ENCODE measurements around the gene NPEPPS. TPM values are rescaled to one million over a fixed set of nuclear protein-coding genes. Genes with fewer than 3 reads are reported as not detected.

Gene NPEPPS
- total RNA-seq, 1 experiment from 2014 or later = 137 TPM

GRCh38 chr17:47669081-47669480 is 138.2 kb downstream of the NPEPPS start:
- TF ChIP-seq SIN3A (IDR thresholded peaks at IDR 0.05; ENCODE audit: borderline replicate concordance, insufficient read depth, low read depth, low read length) (no peak), TCF7L2 (IDR thresholded peaks at IDR 0.05; ENCODE audit: low read depth, low read length) (no peak), CTCF (IDR thresholded peaks at IDR 0.05) (no peak), POLR2AphosphoS5 (IDR thresholded peaks at IDR 0.05; ENCODE audit: low read depth, low read length) (no peak; the same call in 1 of the 2 replicates)
- TF ChIP-seq, protein P1, sequence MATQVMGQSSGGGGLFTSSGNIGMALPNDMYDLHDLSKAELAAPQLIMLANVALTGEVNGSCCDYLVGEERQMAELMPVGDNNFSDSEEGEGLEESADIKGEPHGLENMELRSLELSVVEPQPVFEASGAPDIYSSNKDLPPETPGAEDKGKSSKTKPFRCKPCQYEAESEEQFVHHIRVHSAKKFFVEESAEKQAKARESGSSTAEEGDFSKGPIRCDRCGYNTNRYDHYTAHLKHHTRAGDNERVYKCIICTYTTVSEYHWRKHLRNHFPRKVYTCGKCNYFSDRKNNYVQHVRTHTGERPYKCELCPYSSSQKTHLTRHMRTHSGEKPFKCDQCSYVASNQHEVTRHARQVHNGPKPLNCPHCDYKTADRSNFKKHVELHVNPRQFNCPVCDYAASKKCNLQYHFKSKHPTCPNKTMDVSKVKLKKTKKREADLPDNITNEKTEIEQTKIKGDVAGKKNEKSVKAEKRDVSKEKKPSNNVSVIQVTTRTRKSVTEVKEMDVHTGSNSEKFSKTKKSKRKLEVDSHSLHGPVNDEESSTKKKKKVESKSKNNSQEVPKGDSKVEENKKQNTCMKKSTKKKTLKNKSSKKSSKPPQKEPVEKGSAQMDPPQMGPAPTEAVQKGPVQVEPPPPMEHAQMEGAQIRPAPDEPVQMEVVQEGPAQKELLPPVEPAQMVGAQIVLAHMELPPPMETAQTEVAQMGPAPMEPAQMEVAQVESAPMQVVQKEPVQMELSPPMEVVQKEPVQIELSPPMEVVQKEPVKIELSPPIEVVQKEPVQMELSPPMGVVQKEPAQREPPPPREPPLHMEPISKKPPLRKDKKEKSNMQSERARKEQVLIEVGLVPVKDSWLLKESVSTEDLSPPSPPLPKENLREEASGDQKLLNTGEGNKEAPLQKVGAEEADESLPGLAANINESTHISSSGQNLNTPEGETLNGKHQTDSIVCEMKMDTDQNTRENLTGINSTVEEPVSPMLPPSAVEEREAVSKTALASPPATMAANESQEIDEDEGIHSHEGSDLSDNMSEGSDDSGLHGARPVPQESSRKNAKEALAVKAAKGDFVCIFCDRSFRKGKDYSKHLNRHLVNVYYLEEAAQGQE (IDR thresholded peaks at IDR 0.05; ENCODE audit: insufficient read depth in 1 of 2, low read depth in 2 of 2, low read length in 1 of 2) = no peak
- no peak overlapping the region for H3K4me3 ChIP-seq (ENCODE audit: low read depth in 2 of 2, low read length in 2 of 2)
- no peaks in the 10 kb centered on the region for H3K27me3 ChIP-seq (ENCODE audit: control insufficient read depth, insufficient read depth, low read length)
- ChIA-PET POLR2A (interaction anchor here (0.6 kb wide), 1 partner anchor 20 kb away, joined by 3 read pairs; the partner anchor contains the start of gene KPNB1), CTCF (no interaction called here)
- H3K9me3 ChIP-seq (ENCODE audit: control insufficient read depth, insufficient read depth, low read depth, low read length) = no peaks in the 10 kb centered on the region
- H3K27ac ChIP-seq (ENCODE audit: low read length) = no peak overlapping the region
- in situ Hi-C loops (cut with HindIII; ENCODE audit: low pct_unique_long_range_greater_than_20kb, low sequenced_read_pairs) = no loop called here
- DNase-seq (ENCODE audit: low read depth, low spot score) (no peak), ATAC-seq (no peak)
- H3K4me1 ChIP-seq (ENCODE audit: control insufficient read depth, insufficient read depth, low read length) = no peaks in the 10 kb centered on the region
- BruUV-seq (replicated peaks) = no TSS peak
- peaks cover 78% of the 10 kb centered on the region for H3K36me3 ChIP-seq (ENCODE audit: control insufficient read depth, insufficient read depth, low read length)
- intact Hi-C loops (cut with micrococcal nuclease; ENCODE audit: unreplicated experiment) = no loop called here

DNA sequence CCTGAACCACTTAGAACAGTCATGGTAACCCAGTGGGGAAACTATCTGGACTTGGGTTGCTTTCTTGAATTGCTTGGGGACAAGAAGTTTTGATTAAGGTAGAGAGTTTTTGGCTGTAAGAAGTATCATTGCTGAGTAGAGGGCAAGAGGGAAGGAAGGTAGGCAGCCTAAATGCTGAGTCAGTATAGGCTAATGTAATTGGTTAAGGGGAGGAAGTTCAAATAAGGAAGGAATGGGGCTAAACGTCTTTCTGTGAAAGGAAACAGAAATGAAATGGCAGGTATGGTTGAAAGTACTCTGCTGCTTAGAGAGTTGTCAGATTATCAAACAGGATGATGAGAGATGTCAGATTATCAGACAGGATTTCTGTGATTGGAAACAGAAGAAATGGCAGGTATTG is 139.2 kb downstream of the NPEPPS start:
- ChIA-PET POLR2A (interaction anchor here (1.4 kb wide), 1 partner anchor 19 kb away, joined by 6 read pairs; no protein-coding TSS in a partner anchor), CTCF (no interaction called here)
- TF ChIP-seq TCF7L2 (IDR thresholded peaks at IDR 0.05; ENCODE audit: low read depth, low read length) = no peak
- TF ChIP-seq, protein P1 (IDR thresholded peaks at IDR 0.05; ENCODE audit: insufficient read depth in 1 of 2, low read depth in 2 of 2, low read length in 1 of 2) = no peak
- no peak for TF ChIP-seq CTCF (IDR thresholded peaks at IDR 0.05)
- TF ChIP-seq POLR2AphosphoS5 (IDR thresholded peaks at IDR 0.05; ENCODE audit: low read depth, low read length) = no peak
- no peak for TF ChIP-seq SIN3A (IDR thresholded peaks at IDR 0.05; ENCODE audit: borderline replicate concordance, insufficient read depth, low read depth, low read length)
- in situ Hi-C loops (cut with HindIII; ENCODE audit: low pct_unique_long_range_greater_than_20kb, low sequenced_read_pairs) (no loop called here), intact Hi-C loops (cut with micrococcal nuclease; ENCODE audit: unreplicated experiment) (no loop called here)
- BruUV-seq (replicated peaks) = no TSS peak
- DNase-seq (ENCODE audit: low read depth, low spot score) (no peak), ATAC-seq (no peak)
- Histone ChIP-seq H3K4me3 (ENCODE audit: low read depth in 2 of 2, low read length in 2 of 2) (no peak overlapping the region), H3K36me3 (ENCODE audit: control insufficient read depth, insufficient read depth, low read length) (peaks cover 77% of the 10 kb centered on the region), H3K27ac (ENCODE audit: low read length) (no peak overlapping the region; the same call in 1 of the 2 replicates), H3K27me3 (ENCODE audit: control insufficient read depth, insufficient read depth, low read length) (no peaks in the 10 kb centered on the region), H3K9me3 (ENCODE audit: control insufficient read depth, insufficient read depth, low read depth, low read length) (no peaks in the 10 kb centered on the region), H3K4me1 (ENCODE audit: control insufficient read depth, insufficient read depth, low read length) (no peaks in the 10 kb centered on the region)

Data from Panc1 (cell line).